DOHH2 (cell line): ENCODE measurements around the gene INO80E.

Experiments used
- H3F3A ChIP-seq: fragments of 200-600 bp; sonication (generic), shearing (Covaris generic); 2 replicates; pipeline ENCODE4 v1.6.0; 2016; ENCODE audit warnings: antibody characterized with exemption, mild to moderate bottlenecking; ENCODE audit not compliant: control insufficient read depth, insufficient read depth
- H3K27ac ChIP-seq: fragments of 200-600 bp; sonication (generic); 2 replicates; pipeline ENCODE4 v1.5.1; 2014; ENCODE audit warnings: low read depth, mild to moderate bottlenecking, low read length, moderate library complexity
- H3K27me3 ChIP-seq: fragments of 200-600 bp; sonication (generic); 2 replicates; pipeline ENCODE4 v1.6.1; 2014; ENCODE audit warnings: mild to moderate bottlenecking, low read length, mixed read lengths; ENCODE audit not compliant: control insufficient read depth
- H3K36me3 ChIP-seq: fragments of 200-600 bp; sonication (generic); 2 replicates; pipeline ENCODE4 v1.6.1; 2014; ENCODE audit warnings: mild to moderate bottlenecking, low read length, moderate library complexity, mixed read lengths; ENCODE audit not compliant: control insufficient read depth
- H3K4me1 ChIP-seq: fragments of 200-600 bp; sonication (generic); 2 replicates; pipeline ENCODE4 v1.6.1; 2014; ENCODE audit warnings: mild to moderate bottlenecking, low read length, mixed read lengths; ENCODE audit not compliant: control insufficient read depth
- H3K4me2 ChIP-seq: fragments of 200-600 bp; sonication (generic); 2 replicates; pipeline ENCODE4 v1.6.0; 2014; ENCODE audit warnings: mild to moderate bottlenecking, low read length, moderate library complexity
- H3K4me3 ChIP-seq: fragments of 200-600 bp; sonication (generic); 2 replicates; pipeline ENCODE4 v1.5.1; 2014; ENCODE audit warnings: mild to moderate bottlenecking, low read length, mixed read lengths
- H3K79me2 ChIP-seq: fragments of 200-600 bp; sonication (generic); 2 replicates; pipeline ENCODE4 v1.6.1; 2014; ENCODE audit warnings: mild to moderate bottlenecking, low read length, mixed read lengths; ENCODE audit not compliant: control insufficient read depth
- H3K9me2 ChIP-seq: fragments of 200-600 bp; sonication (generic); replicated peaks from 2 replicates; pipeline ENCODE4 v1.6.1; 2014; ENCODE audit warnings: mild to moderate bottlenecking, low read length, mixed read lengths; ENCODE audit not compliant: control insufficient read depth
- H3K9me3 ChIP-seq: fragments of 200-600 bp; sonication (generic); 2 replicates; pipeline ENCODE4 v1.6.1; 2014; ENCODE audit warnings: antibody characterized with exemption, low read length, mixed read lengths; ENCODE audit not compliant: control insufficient read depth, insufficient read depth
- H4K20me1 ChIP-seq: fragments of 200-600 bp; sonication (generic); 2 replicates; pipeline ENCODE4 v1.6.0; 2014; ENCODE audit warnings: low read depth, mild to moderate bottlenecking, antibody characterized with exemption, low read length, moderate library complexity; ENCODE audit not compliant: control insufficient read depth, insufficient read depth
- CTCF ChIP-seq: fragments of 200-600 bp; sonication (generic); IDR thresholded peaks from one replicate; pipeline ENCODE4 v1.5.1; 2014; ENCODE audit warnings: antibody characterized with exemption, mild to moderate bottlenecking, low read depth, low read length; ENCODE audit not compliant: poor library complexity, severe bottlenecking
- EZH2phosphoT487 ChIP-seq: fragments of 200-600 bp; sonication (generic); IDR thresholded peaks from 2 replicates; pipeline ENCODE4 v1.6.1; 2017; ENCODE audit warnings: borderline replicate concordance, mild to moderate bottlenecking, antibody characterized with exemption, low read length, moderate library complexity, mixed read lengths

INO80E gene

GRCh38 chr16:29982560-29983419, 13.3 kb upstream of the INO80E start:
- Histone ChIP-seq H3K9me2 (no peaks in the 10 kb centered on the region), H3K27me3 (no peaks in the 10 kb centered on the region), H3F3A (no peaks in the 10 kb centered on the region), H3K4me3 (no peak overlapping the region), H3K9me3 (no peaks in the 10 kb centered on the region), H4K20me1 (no peaks in the 10 kb centered on the region), H3K79me2 (peaks cover 4% of the 10 kb centered on the region), H3K4me1 (no peaks in the 10 kb centered on the region), H3K27ac (no peak overlapping the region), H3K4me2 (no peak overlapping the region), H3K36me3 (peaks cover 100% of the 10 kb centered on the region)
- TF ChIP-seq EZH2phosphoT487, result no peak
- TF ChIP-seq CTCF, result no peak

GRCh38 chr16:29983420-29984136, 12.5 kb upstream of the INO80E start:
- Histone ChIP-seq H3K4me1 (no peaks in the 10 kb centered on the region), H3K9me3 (no peaks in the 10 kb centered on the region), H3K36me3 (peaks cover 99% of the 10 kb centered on the region), H3K79me2 (no peaks in the 10 kb centered on the region; the same call in 1 of the 2 replicates), H3K4me2 (no peak overlapping the region), H4K20me1 (no peaks in the 10 kb centered on the region), H3K9me2 (no peaks in the 10 kb centered on the region), H3K27ac (no peak overlapping the region), H3K4me3 (no peak overlapping the region), H3F3A (no peaks in the 10 kb centered on the region), H3K27me3 (no peaks in the 10 kb centered on the region)
- no peak for TF ChIP-seq CTCF
- no peak for TF ChIP-seq EZH2phosphoT487

- no peak for TF ChIP-seq EZH2phosphoT487
- TF ChIP-seq CTCF, result no peak
- no peaks in the 10 kb centered on the region; the same call in 1 of the 2 replicates for H3F3A ChIP-seq
- no peaks in the 10 kb centered on the region for H3K4me1 ChIP-seq
- H3K9me3 ChIP-seq, result no peaks in the 10 kb centered on the region
- H3K9me2 ChIP-seq, result no peaks in the 10 kb centered on the region
- no peak overlapping the region for H3K4me2 ChIP-seq
- no peak overlapping the region for H3K27ac ChIP-seq
- H3K27me3 ChIP-seq, result no peaks in the 10 kb centered on the region
- no peaks in the 10 kb centered on the region for H3K79me2 ChIP-seq
- H3K4me3 ChIP-seq, result no peak overlapping the region
- peaks cover 98% of the 10 kb centered on the region for H3K36me3 ChIP-seq
- H4K20me1 ChIP-seq, result no peaks in the 10 kb centered on the region
Measured at GRCh38 chr16:29984137-29984763, 11.8 kb upstream of the INO80E start.
